ENCODE results near the gene ANTXR2.
"Not testable (repeated sequence)": the region's sequence is repeated elsewhere in the genome, so short reads cannot be mapped to it uniquely, and the experiment has no call there.

Gene ANTXR2

GRCh38 chr4:80072744-80073472 is at the start of gene ANTXR2:
ANTXR2 (minus strand) TSS chr4:80073229; CDS start chr4:80072560, 669 bp downstream.
- Histone ChIP-seq H3K36me3 (replicated peaks; ENCODE audit: insufficient read depth, low read length) (no peaks in the 10 kb centered on the region), H3K9ac (ENCODE audit: low read length) (peak within 1 kb of the TSS; percentile 69), H3K27ac (ENCODE audit: low read length) (no peak within 1 kb of the TSS; the same call in 1 of the 2 replicates), H2AFZ (ENCODE audit: low read length) (peak within 1 kb of the TSS; percentile 92), H3K4me2 (ENCODE audit: low read depth, low read length) (peak within 1 kb of the TSS; percentile 62), H4K20me1 (ENCODE audit: insufficient read depth, low read length) (no peaks in the 10 kb centered on the region), H3K27me3 (replicated peaks; ENCODE audit: insufficient read depth, low read length) (no peaks in the 10 kb centered on the region), H3F3A (ENCODE audit: insufficient read depth, low read length) (no peaks in the 10 kb centered on the region), H3K9me2 (replicated peaks; ENCODE audit: insufficient read depth, low read length) (no peaks in the 10 kb centered on the region), H3K9me3 (replicated peaks; ENCODE audit: insufficient read depth, low read length) (no peaks in the 10 kb centered on the region), H3K79me2 (ENCODE audit: low read length) (no peaks in the 10 kb centered on the region), H3K4me3 (ENCODE audit: low read length) (peak within 1 kb of the TSS; percentile 83), H3K4me1 (ENCODE audit: low read length) (0 out of 2 replicates have a peak, but pooled peaks cover 2% of the 10 kb centered on the region)
- DNase-seq = peak; percentile 56
- TF ChIP-seq EZH2phosphoT487 (IDR thresholded peaks at IDR 0.05; ENCODE audit: low read length) (no peak), CTCF (IDR thresholded peaks at IDR 0.05; ENCODE audit: low read length) (no peak), EZH2 (optimal IDR thresholded peaks at IDR 0.05; ENCODE audit: low read depth, low read length) (no peak)

GRCh38 chr4:80121815-80122214 is 48.8 kb upstream of the ANTXR2 start:
- not testable (repeated sequence) for H3K79me2 ChIP-seq (ENCODE audit: low read length); H3K4me1 ChIP-seq (ENCODE audit: low read length)

DNA sequence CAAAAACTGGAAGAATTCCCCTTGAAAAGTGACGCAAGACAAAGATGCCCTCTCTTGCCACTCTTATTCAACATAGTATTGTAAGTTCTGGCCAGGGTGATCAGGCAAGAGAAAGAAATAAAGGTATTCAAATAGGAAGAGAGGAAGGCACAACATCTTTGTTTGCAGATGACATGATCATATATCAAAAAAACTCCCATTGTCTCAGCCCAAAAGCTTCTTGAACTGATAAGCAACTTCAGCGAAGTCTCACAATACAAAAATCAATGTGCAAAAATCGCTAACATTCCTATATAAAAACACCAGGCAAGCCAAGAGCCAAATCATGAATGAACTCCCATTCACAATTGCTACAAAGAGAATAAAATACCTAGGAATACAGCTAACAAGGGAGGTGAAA is 46.6 kb upstream of the ANTXR2 start:
- not testable (repeated sequence) for H3K36me3 ChIP-seq (replicated peaks; ENCODE audit: insufficient read depth, low read length); H3K4me2 ChIP-seq (ENCODE audit: low read depth, low read length); H3K4me1 ChIP-seq (ENCODE audit: low read length); H3K27ac ChIP-seq (ENCODE audit: low read length); H3K79me2 ChIP-seq (ENCODE audit: low read length); H3K9ac ChIP-seq (ENCODE audit: low read length); H3K9me2 ChIP-seq (replicated peaks; ENCODE audit: insufficient read depth, low read length); H3K4me3 ChIP-seq (ENCODE audit: low read length); DNase-seq; H3K9me3 ChIP-seq (replicated peaks; ENCODE audit: insufficient read depth, low read length); H4K20me1 ChIP-seq (ENCODE audit: insufficient read depth, low read length); H3F3A ChIP-seq (ENCODE audit: insufficient read depth, low read length); H3K27me3 ChIP-seq (replicated peaks; ENCODE audit: insufficient read depth, low read length); H2AFZ ChIP-seq (ENCODE audit: low read length)

More at GRCh38 chr4:80121815-80122214, 48.8 kb upstream of the ANTXR2 start:
- not testable (repeated sequence) for H4K20me1 ChIP-seq (ENCODE audit: insufficient read depth, low read length); H3K4me3 ChIP-seq (ENCODE audit: low read length); H3K36me3 ChIP-seq (replicated peaks; ENCODE audit: insufficient read depth, low read length); H3K27me3 ChIP-seq (replicated peaks; ENCODE audit: insufficient read depth, low read length); H3K9ac ChIP-seq (ENCODE audit: low read length); H3K27ac ChIP-seq (ENCODE audit: low read length); H3K4me2 ChIP-seq (ENCODE audit: low read depth, low read length); H2AFZ ChIP-seq (ENCODE audit: low read length); H3K9me2 ChIP-seq (replicated peaks; ENCODE audit: insufficient read depth, low read length); H3F3A ChIP-seq (ENCODE audit: insufficient read depth, low read length); DNase-seq; H3K9me3 ChIP-seq (replicated peaks; ENCODE audit: insufficient read depth, low read length)

DNA sequence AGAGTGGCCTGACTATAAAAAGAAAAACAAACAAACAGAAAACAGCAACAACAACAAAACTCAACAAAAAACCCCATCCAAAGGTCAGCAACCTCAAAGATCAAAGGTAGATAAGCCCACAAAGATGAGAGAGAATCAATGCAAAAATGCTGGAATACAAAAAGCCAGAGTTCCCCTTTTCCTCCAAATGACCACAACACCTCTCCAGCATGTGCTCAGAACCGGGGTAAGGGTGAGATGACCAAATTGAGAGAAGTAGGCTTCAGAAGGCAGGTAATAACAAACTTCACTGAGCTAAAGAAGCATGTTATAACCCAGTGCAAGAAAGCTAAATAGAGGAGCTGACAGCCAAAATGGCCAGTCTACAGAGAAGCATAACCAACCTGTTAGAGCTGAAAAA is 43.5 kb upstream of the ANTXR2 start:
- Histone ChIP-seq H3K27ac (ENCODE audit: low read length) (no peak overlapping the region), H2AFZ (ENCODE audit: low read length) (no peak overlapping the region), H3K9ac (ENCODE audit: low read length) (no peak overlapping the region), H3K4me2 (ENCODE audit: low read depth, low read length) (no peak overlapping the region), H3K4me1 (ENCODE audit: low read length) (no peaks in the 10 kb centered on the region), H3K9me2 (replicated peaks; ENCODE audit: insufficient read depth, low read length) (no peaks in the 10 kb centered on the region), H3K79me2 (ENCODE audit: low read length) (no peaks in the 10 kb centered on the region), H4K20me1 (ENCODE audit: insufficient read depth, low read length) (no peaks in the 10 kb centered on the region), H3K27me3 (replicated peaks; ENCODE audit: insufficient read depth, low read length) (no peaks in the 10 kb centered on the region), H3K36me3 (replicated peaks; ENCODE audit: insufficient read depth, low read length) (no peaks in the 10 kb centered on the region), H3K4me3 (ENCODE audit: low read length) (no peak overlapping the region), H3F3A (ENCODE audit: insufficient read depth, low read length) (no peaks in the 10 kb centered on the region), H3K9me3 (replicated peaks; ENCODE audit: insufficient read depth, low read length) (no peaks in the 10 kb centered on the region)
- no peak for DNase-seq
- TF ChIP-seq EZH2 (optimal IDR thresholded peaks at IDR 0.05; ENCODE audit: low read depth, low read length) (no peak), EZH2phosphoT487 (IDR thresholded peaks at IDR 0.05; ENCODE audit: low read length) (no peak), CTCF (IDR thresholded peaks at IDR 0.05; ENCODE audit: low read length) (no peak)

Data from MM.1S (cell line).